Measurements from ENCODE around the gene INTS2. TPM values are rescaled to one million over a fixed set of nuclear protein-coding genes. Genes with fewer than 3 reads are reported as not detected.
A peak's percentile ranks its signal among the peaks of the same experiment; 100 is the strongest.
"Not testable (repeated sequence)": the region's sequence is repeated elsewhere in the genome, so short reads cannot be mapped to it uniquely, and the experiment has no call there.

The INTS2 gene
- polyA plus RNA-seq, 1 donor = 11.0 TPM

DNA sequence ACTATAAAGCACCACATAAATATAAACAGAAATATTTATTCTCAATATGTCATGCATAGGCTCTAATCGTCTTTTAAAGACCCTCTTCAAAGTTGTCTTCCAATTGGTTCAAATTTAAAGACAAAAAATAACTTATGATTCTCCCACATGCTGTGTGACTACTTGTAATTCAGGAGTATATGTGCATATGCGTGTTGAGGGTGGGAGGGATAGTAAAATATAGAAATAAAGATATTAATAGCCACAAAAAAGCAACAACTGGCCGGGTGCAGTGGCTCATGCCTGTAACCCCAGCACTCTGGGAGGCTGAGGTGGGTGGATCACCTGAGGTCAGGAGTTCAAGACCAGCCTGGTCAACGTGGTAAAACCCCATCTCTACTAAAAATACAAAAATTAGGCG, 33.5 kb downstream of the INTS2 start:
- not testable (repeated sequence) for DNase-seq (ENCODE audit: low read depth)

DNA sequence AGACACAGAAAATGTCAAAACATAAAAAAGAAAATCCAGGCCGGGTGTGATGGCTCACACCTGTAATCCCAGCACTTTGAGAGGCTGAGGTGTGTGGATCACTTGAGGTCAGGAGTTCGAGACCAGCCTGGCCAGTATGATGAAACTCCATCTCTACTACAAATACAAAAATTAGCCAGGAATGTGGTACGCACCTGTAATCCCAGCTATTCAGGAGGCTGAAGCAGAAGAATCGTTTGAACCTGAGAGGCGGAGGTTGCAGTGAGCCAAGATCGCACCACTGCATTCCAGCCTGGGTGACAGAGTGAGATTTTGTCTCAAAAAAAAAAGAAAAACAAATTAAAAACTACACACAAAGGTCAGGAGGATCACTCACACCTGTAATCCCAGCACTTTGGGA, 40.0 kb downstream of the INTS2 start:
- not testable (repeated sequence) for DNase-seq (ENCODE audit: low read depth)

DNA sequence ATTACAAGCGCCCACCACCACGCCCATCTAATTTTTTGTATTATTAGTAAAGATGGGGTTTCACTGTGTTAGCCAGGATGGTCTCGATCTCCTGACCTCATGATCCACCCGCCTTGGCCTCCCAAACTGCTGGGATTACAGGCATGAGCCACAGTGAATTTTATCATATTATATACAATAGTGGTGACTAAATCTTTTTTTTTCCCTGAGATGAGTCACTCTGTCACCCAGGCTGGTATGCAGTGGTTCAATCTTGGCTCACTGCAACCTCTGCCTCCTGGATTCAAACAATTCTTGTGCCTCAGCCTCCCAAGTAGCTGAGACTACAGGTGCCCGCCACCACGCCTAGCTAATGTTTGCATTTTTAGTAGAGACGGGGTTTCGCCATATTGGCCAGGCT, 41.9 kb downstream of the INTS2 start:
- DNase-seq (ENCODE audit: low read depth) = not testable (repeated sequence)

DNA sequence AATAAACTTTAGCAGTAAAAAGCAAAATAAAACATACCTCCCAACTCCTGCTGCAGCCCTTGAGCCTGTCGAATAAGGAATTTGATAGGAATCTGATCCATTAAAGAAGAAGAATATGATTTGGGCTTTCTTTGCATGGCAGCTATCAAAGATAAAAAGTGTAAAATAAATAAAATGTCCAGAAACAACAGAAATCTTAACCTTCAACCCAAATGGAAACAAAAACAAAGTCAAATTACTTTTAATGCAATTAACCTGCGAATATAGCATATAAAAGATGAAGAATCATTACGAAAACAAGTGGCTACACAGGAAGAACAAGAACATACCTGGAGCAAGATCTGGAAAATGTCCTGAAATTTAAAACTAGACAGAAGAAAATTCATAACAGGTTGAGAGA, 42.9 kb downstream of the INTS2 start:
- no peak for DNase-seq (ENCODE audit: low read depth)

DNA sequence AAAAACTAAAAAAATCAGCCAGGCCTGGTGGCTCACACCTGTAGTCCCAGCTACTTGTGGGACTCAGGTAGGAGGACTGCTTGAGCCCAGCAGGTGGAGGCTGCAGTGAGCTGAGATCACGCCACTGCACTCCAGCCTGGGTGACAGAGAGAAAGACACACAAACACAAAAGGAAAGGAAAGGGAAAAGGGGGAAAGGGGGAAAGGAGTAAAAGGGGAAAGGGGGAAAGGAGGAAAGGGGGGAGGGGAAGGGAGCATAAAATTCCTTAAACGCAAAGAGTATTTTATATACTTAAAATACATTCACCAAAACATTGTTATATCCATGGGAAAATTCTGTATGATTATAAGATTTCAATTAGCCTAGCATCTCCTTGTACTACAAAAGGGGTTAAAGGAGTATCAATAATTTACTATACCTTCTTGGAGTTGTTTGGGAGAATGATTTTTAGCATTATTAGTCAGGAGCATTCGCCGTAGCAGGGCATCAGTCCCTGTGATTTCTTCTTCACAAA, 47.1 kb downstream of the INTS2 start:
- DNase-seq (ENCODE audit: low read depth) = no peak

DNA sequence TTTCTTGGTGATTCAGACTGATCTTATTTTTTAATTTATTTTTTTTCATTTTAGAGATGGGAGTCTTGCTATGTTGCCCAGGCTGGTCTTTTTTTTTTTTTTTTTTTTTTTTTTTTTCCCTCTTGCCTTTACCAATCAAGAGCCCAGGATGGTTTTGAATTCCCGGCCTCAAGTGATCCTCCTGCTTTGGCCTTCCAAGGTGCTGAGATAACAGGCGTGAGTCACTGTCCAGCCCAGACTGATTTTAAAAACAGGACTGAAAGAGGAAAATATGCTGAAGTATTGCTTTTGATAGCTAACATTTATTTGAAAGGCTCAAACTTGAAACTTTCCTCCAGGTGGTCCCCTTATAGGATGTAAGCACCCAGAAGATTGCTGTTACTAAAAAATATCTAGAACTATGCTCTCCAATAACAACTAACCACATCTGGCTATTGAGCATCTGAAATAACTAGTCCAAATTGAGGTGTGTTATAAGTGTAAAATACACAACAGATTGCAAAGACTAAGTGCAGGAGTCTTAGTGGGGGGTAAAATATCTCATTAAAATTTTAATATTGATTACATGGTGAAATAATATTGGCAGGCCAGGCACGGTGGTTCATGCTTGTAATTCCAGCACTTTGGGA, 48.7 kb downstream of the INTS2 start:
- no peak for DNase-seq (ENCODE audit: low read depth)

DNA sequence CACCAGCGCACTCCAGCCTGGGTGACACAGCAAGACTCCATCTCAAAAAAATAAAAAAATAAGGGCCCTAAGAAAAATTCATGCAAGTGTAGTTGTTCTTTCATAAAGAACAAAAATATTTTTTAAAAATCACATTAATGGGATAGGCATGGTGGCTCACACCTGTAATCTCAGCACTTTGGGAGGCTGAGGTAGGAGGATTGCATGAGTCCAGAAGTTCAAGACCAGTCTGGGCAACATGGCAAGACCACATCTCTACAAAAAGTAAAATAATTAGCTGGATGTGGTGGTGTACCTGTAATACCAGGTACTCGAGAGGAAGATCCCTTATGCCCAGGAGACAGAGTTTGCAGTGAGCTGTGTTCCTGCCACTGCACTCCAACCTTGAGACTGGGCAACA, 49.3 kb downstream of the INTS2 start:
- no peak for DNase-seq (ENCODE audit: low read depth)

DNA sequence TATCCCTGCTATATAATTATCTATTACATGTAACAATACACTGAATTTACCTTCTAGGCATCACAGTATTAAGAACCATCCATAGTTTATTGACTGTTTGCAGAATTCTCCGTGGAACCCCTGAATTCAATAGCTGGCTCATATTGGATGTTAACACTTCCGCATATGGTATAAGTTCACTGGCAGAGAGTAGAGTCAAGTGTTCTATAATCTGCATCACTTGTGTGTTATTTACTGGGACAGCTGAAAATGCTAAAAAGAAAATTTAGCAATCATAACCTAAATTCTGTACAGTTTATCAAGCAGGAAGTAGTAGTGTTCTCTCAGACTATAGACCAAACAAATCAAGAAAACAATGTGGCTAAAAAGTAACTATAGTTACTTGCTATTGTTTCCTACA, 49.9 kb downstream of the INTS2 start:
- DNase-seq (ENCODE audit: low read depth) = no peak

DNA sequence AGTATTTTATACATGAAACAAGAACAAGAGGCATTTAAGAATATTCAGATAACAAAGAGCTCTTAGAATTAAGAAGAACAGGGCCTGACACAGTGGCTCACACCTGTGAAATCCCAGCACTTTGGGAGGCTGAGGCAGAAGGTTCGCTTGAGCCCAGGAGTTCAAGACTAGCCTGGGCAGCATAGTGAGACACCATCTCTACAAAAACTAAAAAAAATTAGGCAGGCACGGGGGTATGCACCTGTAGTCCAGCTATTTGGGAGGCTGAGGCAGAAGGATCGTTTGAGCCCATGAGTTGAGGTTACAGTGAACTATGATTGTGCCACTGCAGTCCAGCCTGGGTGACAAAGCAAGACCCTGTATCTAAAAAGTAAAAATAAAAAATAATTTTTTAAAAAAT, 52.0 kb downstream of the INTS2 start:
- no peak for DNase-seq (ENCODE audit: low read depth)

DNA sequence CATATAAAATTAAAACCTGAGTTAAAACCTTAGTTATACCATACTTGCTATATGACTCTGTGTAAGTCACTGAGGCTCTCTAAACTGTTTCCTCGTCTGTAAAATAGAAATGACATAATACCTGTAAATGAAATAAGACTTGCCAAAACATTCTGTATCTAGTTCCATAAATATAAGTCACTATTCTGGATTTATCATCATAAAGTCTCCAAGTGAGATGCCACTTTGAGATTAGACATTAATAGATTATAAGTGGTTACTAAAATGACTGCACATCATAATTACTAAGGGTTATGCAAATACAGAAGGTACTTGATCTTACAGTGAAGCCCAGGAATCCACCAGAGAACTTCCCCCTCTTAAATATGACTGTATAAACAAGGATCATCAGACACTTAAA, 52.5 kb downstream of the INTS2 start:
- no peak for DNase-seq (ENCODE audit: low read depth)

DNA sequence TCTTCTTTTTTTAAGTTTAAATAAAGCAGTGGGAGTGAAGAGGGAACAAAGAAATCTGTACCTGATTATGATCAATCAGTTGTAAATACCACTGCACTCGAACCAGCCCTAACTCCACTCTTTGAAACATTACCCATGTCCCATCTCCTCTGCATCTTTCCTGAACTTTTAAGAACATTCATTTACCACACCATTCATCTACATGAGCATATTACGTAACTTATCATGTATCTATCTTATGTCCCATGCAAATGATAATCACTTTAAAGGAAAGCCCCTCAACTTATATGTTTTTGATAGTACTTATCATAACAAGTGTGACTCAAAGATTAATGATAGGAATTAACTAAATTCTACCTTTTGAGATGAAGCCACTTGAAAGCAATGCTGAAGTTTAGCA, 53.7 kb downstream of the INTS2 start:
- DNase-seq (ENCODE audit: low read depth) = no peak

DNA sequence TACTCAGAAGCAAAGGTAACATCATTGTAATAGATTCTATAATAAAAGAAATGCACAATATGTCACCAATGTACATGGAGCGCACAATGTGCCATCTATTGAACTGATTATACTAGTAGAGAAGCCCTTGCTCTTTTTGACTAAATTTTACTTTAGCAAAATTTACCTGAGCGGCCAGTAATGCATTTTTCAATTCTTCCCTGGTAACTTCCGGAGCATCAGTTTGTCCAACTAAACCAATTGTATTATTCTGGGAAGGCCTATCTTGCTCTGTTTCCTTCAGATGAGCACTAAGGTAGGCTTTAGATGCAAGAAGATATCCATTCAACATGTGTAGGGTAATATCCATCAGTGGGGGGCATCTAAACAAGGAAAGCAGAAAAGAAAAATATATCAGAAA, 55.7 kb downstream of the INTS2 start:
- no peak for DNase-seq (ENCODE audit: low read depth)

DNA sequence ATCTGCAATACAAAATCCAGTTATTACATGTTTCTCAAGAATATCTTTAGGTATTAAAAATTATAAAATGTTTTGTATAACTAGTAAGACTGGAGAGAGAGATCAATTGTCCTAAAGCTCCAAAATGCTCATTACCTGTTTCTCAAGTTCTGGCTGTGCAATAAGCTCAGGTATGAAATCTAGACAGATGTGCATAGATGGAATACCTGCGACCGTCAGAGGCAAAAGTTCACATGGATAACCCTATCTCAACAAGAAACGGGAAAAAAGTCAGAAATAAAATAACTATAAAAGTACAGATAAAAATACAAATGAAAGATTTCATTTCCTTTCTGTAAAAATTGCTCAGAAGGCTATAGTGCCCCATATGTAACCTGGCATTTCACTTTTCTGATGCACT, 58.6 kb downstream of the INTS2 start:
- no peak for DNase-seq (ENCODE audit: low read depth)

DNA sequence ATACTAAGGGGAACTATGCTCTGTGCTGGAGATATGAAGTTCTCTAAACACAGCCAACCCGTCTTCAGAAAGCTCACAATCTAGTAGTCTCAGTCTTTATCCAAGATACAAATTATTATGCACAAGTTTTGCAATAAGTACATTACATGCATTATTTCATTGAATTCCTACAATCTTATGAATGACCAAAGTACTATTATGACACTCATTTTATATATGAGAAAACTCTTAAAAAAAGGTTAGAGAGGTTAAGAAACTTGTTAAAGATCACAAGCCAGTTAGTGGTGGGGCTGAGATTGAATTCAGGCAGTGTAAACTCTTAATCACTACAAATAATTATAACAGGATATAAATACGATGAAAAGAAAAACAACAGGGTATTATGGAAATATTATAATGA, 59.7 kb downstream of the INTS2 start:
- DNase-seq (ENCODE audit: low read depth) = no peak

DNA sequence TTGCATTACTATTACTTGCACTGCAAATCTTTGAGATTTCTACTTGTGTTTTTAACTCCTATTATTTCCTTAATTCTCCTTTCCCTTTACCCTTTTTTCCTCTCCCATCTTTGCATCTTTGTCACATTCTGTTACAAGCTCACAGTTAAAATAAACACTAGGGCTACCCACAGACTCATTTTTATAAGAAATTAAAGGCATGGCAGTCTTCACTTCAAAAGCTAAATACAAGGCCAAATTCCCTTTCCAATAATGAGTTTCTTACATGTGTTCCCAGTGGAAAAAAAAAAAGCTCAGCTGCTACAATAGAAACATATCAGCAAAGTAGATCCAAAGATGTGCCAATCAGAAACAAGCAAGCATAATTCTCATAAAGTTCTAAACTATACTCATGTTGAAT, 60.7 kb downstream of the INTS2 start:
- no peak for DNase-seq (ENCODE audit: low read depth)

DNA sequence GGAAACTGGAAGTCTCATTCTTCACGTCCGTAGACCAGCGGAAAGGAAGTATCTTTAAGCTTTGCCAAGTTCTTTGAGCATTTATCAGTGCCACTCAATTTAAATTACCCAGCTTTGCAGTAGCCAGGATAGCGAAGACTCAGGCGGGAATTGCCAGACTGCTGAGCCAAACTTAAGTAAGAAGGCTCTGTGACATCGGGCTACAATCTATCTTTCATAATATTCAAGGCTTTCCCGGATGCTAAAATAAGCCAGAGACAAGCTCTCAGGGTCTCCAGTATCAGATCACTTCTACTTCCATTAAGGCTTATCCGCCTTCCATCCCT, 64.0 kb downstream of the INTS2 start:
- no peak for DNase-seq (ENCODE audit: low read depth)

DNA sequence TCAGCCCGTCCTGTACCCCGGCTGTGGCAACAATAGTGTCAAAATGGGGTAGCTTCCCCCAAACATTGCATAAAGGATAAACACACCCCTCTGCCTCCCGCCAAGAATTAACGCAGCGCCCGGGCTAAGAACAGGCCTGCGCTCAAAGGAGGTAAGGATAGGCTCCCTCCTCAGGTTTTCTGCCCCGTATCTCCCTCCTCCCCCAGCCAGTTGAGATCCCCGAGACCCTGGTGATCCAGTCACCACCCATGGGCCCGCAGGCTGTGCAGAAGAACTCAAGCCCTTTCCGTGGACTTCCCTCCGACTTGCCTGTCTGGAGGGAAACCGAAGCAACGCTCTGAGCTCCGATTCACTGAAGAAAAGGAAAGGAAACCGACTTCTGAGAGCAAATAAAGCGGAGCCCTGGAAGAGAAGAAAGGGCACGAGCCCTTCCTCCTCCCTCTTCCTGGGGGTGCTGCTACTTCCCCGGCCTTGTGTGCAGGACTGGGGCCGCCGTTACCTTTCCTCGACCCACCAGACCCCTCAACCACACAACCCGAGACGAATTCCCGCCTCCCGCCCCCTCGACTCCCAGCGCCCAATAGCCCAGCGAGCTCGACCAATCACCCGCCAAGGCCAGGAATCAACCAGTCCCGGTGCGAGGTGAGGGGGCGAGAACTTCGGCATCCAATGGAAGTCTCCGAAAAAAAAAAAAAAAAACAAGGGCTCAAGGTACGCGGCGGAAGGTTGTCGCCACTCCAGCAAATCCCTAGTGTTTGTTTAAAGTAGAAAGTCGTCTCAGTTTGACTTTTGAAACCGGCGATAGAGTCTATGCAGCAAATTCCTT, 64.6 kb downstream of the INTS2 start, which contains the start of gene BRIP1:
BRIP1 (minus strand) TSS at position 554 of the 826 bp plus-strand sequence. CDS start 1,989 bp downstream, outside the sequence.
- DNase-seq (ENCODE audit: low read depth) = peak; percentile 86

DNA sequence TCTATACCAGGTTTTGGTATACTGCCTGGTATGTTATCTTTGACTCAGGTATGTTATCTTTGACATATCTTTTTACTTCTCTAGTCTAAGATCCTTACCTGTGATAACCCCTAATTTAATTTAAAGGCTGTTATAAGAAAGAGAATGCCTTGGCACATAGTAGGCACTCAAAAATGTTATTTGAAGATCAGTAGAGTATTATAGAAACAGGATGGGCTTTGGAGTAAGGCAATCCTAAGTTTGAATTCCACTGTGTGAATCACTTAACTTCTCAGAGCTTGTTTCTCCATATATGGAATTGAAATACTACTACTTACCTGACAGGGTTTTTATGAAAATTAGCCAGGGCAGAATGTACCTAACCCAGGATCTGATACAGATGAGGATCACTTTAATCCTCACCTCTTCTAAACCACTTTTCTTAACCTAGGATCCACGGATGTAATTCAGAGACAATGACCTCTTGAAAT, 65.6 kb downstream of the INTS2 start:
- no peak for DNase-seq (ENCODE audit: low read depth)

DNA sequence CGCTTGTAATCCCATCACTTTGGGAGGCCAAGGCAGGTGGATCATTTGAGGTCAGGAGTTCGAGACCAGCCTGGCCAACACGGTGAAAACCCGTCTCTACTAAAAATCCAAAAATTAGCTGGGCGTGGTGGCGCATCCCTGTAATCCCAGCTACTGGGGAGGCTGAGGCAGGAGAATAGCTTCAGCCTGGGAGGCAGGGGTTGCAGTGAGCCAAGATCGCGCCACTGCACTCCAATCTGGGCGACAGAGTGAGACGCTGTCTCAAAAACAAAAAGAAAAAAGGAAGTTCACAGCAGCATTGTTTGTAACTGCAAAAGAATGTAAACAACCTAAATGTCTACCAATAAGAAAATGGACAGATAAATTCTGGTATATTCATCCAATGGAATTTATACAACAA, 67.4 kb downstream of the INTS2 start:
- DNase-seq (ENCODE audit: low read depth) = not testable (repeated sequence)

DNA sequence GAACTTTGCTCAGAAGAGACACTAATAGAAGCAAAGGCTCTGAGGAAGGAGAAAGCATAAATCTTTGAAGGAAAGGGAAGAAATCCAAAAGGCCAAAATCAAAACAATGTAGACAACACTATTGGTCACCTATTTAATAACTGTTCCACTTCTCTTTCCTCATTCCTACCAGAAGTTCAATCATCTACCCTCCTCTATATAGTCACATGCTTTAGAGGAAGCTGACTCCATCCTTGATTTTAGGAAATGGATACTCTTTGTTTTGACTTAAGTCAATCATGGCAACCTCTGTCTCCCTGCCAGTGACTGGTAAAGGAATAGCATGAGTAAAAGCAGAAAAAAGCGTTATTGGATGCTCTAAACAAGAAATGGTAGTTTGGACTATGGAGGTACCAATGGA, 71.7 kb downstream of the INTS2 start:
- DNase-seq (ENCODE audit: low read depth) = no peak

DNA sequence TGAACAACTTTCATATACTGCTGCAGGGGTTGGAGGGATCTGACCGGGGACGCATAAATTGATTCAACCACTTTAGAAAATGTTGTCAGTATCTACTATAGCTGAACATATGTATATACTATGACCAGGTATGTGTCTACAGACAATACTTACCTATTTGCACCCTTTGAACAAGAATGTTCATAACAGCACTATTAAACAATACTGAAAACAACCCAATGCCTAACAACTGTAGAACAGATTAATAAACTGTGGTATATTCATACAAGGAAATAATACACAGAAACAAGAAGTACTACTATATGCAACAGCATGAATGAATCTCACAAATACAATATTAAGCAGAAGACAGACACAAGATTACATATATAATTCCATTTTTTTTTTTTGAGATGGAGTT, 74.9 kb downstream of the INTS2 start:
- DNase-seq (ENCODE audit: low read depth) = no peak

DNA sequence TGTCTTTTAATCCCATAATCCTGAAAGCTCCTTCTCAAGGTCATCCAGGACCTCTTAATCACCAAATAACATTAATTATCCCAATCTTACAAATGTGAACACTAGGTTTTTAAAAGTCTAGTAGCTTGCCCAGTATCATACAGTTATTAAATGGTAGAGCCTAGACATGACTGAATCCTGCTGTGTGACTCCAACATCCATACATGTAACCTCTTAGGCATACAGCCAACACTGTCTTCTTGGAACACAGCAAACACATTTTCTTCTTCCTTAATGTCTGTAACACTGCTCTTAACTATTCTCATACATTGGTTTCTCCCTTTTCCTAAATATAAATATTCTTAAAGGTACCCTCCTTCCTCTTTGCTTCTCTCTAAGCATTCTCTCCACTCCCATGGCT, 78.1 kb downstream of the INTS2 start:
- DNase-seq (ENCODE audit: low read depth) = no peak

DNA sequence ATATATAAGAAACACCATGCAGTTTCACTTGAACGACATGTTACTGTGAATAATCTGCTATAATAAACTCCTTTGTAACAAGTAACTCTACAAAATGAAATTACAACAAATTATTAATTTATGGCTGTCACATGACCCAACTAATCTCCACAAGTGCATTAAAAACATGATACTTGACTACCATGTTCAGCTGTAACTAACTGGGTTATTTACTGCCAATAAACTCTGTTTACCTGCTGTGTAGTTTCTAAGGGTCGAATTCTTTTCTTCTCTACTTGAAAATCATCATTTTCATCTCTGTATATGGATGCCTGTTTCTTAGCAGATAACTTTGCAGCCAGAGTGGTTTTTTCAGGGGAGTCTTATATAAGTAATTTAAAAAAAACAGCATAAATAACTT, 78.9 kb downstream of the INTS2 start:
- no peak for DNase-seq (ENCODE audit: low read depth)

Data from forelimb muscle (tissue), 1 donor.